ENCODE data around the gene SPRYD7. TPM values are rescaled to one million over a fixed set of nuclear protein-coding genes. Genes with fewer than 3 reads are reported as not detected.

Gene SPRYD7
- total and polyA plus RNA-seq, 2 of the 13 experiments (the other 11 are each of a cell fraction or from before 2014, with no cell fraction given): 2.7 to 5.9 TPM

DNA sequence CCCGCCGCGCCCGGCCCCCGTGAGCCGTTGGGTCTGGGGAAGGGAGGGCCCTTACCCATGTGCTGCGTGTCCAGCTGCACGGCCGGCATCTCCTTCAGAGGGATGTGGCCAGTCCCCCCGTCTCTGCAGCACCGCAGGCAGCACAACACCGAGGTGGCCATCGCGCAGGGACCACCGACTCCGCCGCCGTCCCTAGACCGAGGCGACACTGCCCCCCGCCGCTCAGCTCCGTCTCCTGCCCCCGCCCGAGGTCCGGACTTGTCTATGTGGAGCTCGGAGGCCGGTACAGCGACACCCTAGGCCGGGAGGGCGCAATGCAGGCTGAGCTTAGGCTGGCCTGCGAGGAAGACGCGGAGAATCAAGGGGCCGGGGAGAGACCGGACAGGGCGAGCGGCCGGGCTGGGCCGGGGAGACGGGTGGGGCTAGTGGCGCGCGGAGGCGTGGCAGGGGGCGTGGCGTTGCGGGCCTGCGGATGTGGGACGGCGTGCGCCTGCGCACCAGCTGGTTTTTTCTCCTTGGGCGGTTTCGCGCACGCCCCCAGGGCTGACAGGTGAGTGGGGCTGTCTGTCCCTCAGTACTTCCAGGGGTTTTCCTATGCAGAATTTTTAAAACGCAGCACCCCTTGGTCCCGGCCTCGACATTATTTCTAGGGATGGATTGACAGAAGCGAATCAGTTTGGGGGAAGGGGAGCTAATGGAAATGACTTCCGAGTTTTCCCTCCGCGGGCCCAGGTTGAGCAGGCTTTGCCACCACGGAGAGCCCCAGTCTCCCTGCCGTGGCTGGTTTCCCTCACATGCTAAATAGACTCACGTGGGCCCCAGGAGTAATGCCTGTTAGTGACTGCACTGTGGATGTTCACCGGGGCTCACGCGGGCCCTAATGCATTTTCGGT, at the start of gene SPRYD7 (continued):
- 0 out of 2 replicates have a peak, but pooled peaks have one; percentile 51 for TF ChIP-seq ZNF616 (CRISPR knock-in tag; IDR thresholded peaks at IDR 0.05; ENCODE audit: low read depth)
- TF ChIP-seq, protein P1, sequence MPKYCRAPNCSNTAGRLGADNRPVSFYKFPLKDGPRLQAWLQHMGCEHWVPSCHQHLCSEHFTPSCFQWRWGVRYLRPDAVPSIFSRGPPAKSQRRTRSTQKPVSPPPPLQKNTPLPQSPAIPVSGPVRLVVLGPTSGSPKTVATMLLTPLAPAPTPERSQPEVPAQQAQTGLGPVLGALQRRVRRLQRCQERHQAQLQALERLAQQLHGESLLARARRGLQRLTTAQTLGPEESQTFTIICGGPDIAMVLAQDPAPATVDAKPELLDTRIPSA (CRISPR knock-in tag; IDR thresholded peaks at IDR 0.05; ENCODE audit: borderline replicate concordance): no peak
- no peak for TF ChIP-seq MTF2 (CRISPR knock-in tag; IDR thresholded peaks at IDR 0.05; ENCODE audit: borderline replicate concordance)
- TF ChIP-seq ZSCAN12 (CRISPR knock-in tag; IDR thresholded peaks at IDR 0.05): no peak
- TF ChIP-seq, protein P2, sequence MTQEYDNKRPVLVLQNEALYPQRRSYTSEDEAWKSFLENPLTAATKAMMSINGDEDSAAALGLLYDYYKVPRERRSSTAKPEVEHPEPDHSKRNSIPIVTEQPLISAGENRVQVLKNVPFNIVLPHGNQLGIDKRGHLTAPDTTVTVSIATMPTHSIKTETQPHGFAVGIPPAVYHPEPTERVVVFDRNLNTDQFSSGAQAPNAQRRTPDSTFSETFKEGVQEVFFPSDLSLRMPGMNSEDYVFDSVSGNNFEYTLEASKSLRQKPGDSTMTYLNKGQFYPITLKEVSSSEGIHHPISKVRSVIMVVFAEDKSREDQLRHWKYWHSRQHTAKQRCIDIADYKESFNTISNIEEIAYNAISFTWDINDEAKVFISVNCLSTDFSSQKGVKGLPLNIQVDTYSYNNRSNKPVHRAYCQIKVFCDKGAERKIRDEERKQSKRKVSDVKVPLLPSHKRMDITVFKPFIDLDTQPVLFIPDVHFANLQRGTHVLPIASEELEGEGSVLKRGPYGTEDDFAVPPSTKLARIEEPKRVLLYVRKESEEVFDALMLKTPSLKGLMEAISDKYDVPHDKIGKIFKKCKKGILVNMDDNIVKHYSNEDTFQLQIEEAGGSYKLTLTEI (CRISPR knock-in tag; conservative IDR thresholded peaks at IDR 0.05): no peak
- TF ChIP-seq, protein P3, sequence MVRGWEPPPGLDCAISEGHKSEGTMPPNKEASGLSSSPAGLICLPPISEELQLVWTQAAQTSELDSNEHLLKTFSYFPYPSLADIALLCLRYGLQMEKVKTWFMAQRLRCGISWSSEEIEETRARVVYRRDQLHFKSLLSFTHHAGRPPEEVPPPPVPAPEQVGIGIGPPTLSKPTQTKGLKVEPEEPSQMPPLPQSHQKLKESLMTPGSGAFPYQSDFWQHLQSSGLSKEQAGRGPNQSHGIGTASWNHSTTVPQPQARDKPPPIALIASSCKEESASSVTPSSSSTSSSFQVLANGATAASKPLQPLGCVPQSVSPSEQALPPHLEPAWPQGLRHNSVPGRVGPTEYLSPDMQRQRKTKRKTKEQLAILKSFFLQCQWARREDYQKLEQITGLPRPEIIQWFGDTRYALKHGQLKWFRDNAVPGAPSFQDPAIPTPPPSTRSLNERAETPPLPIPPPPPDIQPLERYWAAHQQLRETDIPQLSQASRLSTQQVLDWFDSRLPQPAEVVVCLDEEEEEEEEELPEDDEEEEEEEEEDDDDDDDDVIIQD (CRISPR knock-in tag; IDR thresholded peaks at IDR 0.05; ENCODE audit: low read depth): peak; percentile 100
- TF ChIP-seq, protein P4, sequence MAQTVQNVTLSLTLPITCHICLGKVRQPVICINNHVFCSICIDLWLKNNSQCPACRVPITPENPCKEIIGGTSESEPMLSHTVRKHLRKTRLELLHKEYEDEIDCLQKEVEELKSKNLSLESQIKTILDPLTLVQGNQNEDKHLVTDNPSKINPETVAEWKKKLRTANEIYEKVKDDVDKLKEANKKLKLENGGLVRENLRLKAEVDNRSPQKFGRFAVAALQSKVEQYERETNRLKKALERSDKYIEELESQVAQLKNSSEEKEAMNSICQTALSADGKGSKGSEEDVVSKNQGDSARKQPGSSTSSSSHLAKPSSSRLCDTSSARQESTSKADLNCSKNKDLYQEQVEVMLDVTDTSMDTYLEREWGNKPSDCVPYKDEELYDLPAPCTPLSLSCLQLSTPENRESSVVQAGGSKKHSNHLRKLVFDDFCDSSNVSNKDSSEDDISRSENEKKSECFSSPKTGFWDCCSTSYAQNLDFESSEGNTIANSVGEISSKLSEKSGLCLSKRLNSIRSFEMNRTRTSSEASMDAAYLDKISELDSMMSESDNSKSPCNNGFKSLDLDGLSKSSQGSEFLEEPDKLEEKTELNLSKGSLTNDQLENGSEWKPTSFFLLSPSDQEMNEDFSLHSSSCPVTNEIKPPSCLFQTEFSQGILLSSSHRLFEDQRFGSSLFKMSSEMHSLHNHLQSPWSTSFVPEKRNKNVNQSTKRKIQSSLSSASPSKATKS (CRISPR knock-in tag; IDR thresholded peaks at IDR 0.05): no peak
- TF ChIP-seq, protein P5, sequence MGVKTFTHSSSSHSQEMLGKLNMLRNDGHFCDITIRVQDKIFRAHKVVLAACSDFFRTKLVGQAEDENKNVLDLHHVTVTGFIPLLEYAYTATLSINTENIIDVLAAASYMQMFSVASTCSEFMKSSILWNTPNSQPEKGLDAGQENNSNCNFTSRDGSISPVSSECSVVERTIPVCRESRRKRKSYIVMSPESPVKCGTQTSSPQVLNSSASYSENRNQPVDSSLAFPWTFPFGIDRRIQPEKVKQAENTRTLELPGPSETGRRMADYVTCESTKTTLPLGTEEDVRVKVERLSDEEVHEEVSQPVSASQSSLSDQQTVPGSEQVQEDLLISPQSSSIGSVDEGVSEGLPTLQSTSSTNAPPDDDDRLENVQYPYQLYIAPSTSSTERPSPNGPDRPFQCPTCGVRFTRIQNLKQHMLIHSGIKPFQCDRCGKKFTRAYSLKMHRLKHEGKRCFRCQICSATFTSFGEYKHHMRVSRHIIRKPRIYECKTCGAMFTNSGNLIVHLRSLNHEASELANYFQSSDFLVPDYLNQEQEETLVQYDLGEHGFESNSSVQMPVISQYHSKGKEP (CRISPR knock-in tag; IDR thresholded peaks at IDR 0.05): no peak
- TF ChIP-seq, protein P6, sequence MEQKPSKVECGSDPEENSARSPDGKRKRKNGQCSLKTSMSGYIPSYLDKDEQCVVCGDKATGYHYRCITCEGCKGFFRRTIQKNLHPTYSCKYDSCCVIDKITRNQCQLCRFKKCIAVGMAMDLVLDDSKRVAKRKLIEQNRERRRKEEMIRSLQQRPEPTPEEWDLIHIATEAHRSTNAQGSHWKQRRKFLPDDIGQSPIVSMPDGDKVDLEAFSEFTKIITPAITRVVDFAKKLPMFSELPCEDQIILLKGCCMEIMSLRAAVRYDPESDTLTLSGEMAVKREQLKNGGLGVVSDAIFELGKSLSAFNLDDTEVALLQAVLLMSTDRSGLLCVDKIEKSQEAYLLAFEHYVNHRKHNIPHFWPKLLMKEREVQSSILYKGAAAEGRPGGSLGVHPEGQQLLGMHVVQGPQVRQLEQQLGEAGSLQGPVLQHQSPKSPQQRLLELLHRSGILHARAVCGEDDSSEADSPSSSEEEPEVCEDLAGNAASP (CRISPR knock-in tag; IDR thresholded peaks at IDR 0.05; ENCODE audit: borderline replicate concordance): 0 out of 2 replicates have a peak, but pooled peaks have one; percentile 27
- TF ChIP-seq HNRNPLL (IDR thresholded peaks at IDR 0.05; ENCODE audit: low read depth, low read length, poor library complexity, severe bottlenecking): peak; percentile 83
- TF ChIP-seq TMF1 (CRISPR knock-in tag; IDR thresholded peaks at IDR 0.05; ENCODE audit: low read depth): peak; percentile 84; the same call in 1 of the 2 replicates
- no peak for TF ChIP-seq ZIK1 (CRISPR knock-in tag; IDR thresholded peaks at IDR 0.05; ENCODE audit: borderline replicate concordance, low read depth)
- TF ChIP-seq JUND (CRISPR knock-in tag; IDR thresholded peaks at IDR 0.05): no peak
- TF ChIP-seq SMAD3 (CRISPR knock-in tag; IDR thresholded peaks at IDR 0.05): peak; percentile 68; the same call in 1 of the 2 replicates
- no peak for TF ChIP-seq LCORL (IDR thresholded peaks at IDR 0.05)
- peak; percentile 85 for TF ChIP-seq LCORL (CRISPR knock-in tag; IDR thresholded peaks at IDR 0.05)
- peak; percentile 65; the same call in 1 of the 2 replicates for TF ChIP-seq ARID2 (CRISPR knock-in tag; IDR thresholded peaks at IDR 0.05; ENCODE audit: borderline replicate concordance)
